HepG2 (cell line): ENCODE measurements around the gene CCDC148. TPM values are rescaled to one million over a fixed set of nuclear protein-coding genes. Genes with fewer than 3 reads are reported as not detected.
"Not testable (repeated sequence)": the region's sequence is repeated elsewhere in the genome, so short reads cannot be mapped to it uniquely, and the experiment has no call there.

Experiments used
- ATAC-seq: fragments of 200-7000 bp; cut with Tn5 transposase; 3 replicates; pipeline ENCODE4 v1.9.1; 2020; ENCODE audit warnings: mild to moderate bottlenecking, moderate library complexity
- BruUV-seq: library from RNA; stranded (reverse); fragments of 400-500 nt; replicated peaks from 2 replicates; lab custom pipeline; 2021; lab: Mats Ljungman, UMichigan
- CTCF ChIA-PET: fragments of 300-600 bp; formaldehyde crosslinking; extraction: SDS; loops from one replicate; lab custom pipeline; 2021; ENCODE audit warnings: low total read pairs, inconsistent platforms, low intra/inter-chr PET ratio; lab: Yijun Ruan, JAX
- POLR2A ChIA-PET: fragments of 350-600 bp; sonication (Branson Sonifier 250); formaldehyde crosslinking; loops from one replicate; lab custom pipeline; 2020; ENCODE audit warnings: antibody characterized with exemption, inconsistent platforms; lab: Yijun Ruan, JAX
- DNase-seq: peaks from one replicate; pipeline ENCODE4 v3.0.0-alpha.2; 2015; ENCODE audit warnings: low spot score
- FAIRE-seq: peaks from 3 replicates; lab custom pipeline; 2011; peaks lifted over from hg19 to GRCh38; lab: Jason Lieb, UNC
- H2AFZ ChIP-seq: one replicate; pipeline ENCODE4 v1.6.1; 2011; ENCODE audit warnings: low read length, inconsistent platforms
- H3K27ac ChIP-seq: fragments of 300-600 bp; 3 replicates; pipeline ENCODE4 v1.8.0; 2011; ENCODE audit warnings: mixed run types, mild to moderate bottlenecking, mixed read lengths, low read length, inconsistent platforms; ENCODE audit not compliant: insufficient read depth; ENCODE audit errors: extremely low read length
- H3K27me3 ChIP-seq, 2 experiments: fragments of 200-600 bp in 1 of 2; 2 replicates in 1 of 2; 3 replicates in 1 of 2; pipeline versions ENCODE4 v1.6.0 to v1.8.0; 2011; ENCODE audit warnings: low read length in 2 of 2, mild to moderate bottlenecking in 2 of 2, moderate library complexity in 2 of 2, inconsistent platforms in 1 of 2; ENCODE audit not compliant: insufficient read depth in 2 of 2, control insufficient read depth in 1 of 2
- H3K36me3 ChIP-seq, 2 experiments: fragments of 200-600 bp in 1 of 2; replicated peaks in 1 of 2; 2 replicates in 1 of 2; 3 replicates in 1 of 2; pipeline versions ENCODE4 v1.5.1 to v1.8.0; 2011; ENCODE audit warnings: low read length in 2 of 2, inconsistent platforms in 1 of 2; ENCODE audit not compliant: insufficient read depth in 2 of 2, control insufficient read depth in 1 of 2
- H3K4me1 ChIP-seq: 2 replicates; pipeline ENCODE4 v1.5.1; 2012; ENCODE audit warnings: low read length, inconsistent platforms; ENCODE audit not compliant: insufficient read depth
- H3K4me2 ChIP-seq: 2 replicates; pipeline ENCODE4 v1.6.0; 2011; ENCODE audit warnings: low read depth, low read length, inconsistent platforms
- H3K4me3 ChIP-seq, 3 experiments: fragments of 200-600 bp in 1 of 3; sonication (generic), shearing (Covaris generic) in 1 of 3; replicated peaks in 1 of 3; 2 replicates each; pipeline ENCODE4 v1.5.1; 2011 to 2016; ENCODE audit warnings: low read length in 3 of 3, inconsistent platforms in 2 of 3, low read depth in 2 of 3, mild to moderate bottlenecking in 2 of 3, control low read depth in 1 of 3, mixed read lengths in 1 of 3; ENCODE audit not compliant: insufficient read depth in 1 of 3
- H3K79me2 ChIP-seq: one replicate; pipeline ENCODE4 v1.6.1; 2011; ENCODE audit warnings: low read length, inconsistent platforms; ENCODE audit not compliant: insufficient read depth
- H3K9ac ChIP-seq: 2 replicates; pipeline ENCODE4 v1.6.0; 2011; ENCODE audit warnings: mild to moderate bottlenecking, low read depth, low read length, inconsistent platforms; ENCODE audit not compliant: insufficient read depth
- H3K9me3 ChIP-seq: 2 replicates; pipeline ENCODE4 v1.5.1; 2012; ENCODE audit warnings: mild to moderate bottlenecking, low read length
- H4K20me1 ChIP-seq: 2 replicates; pipeline ENCODE4 v1.6.0; 2011; ENCODE audit warnings: inconsistent platforms, mild to moderate bottlenecking, low read length, moderate library complexity; ENCODE audit not compliant: insufficient read depth
- ARID5B ChIP-seq: IDR thresholded peaks from 2 replicates; pipeline ENCODE4 v1.4.0; 2020; ENCODE audit warnings: mild to moderate bottlenecking, missing genetic modification reagents
- SALL1 ChIP-seq: sonication (generic); formaldehyde crosslinking; IDR thresholded peaks from 2 replicates; pipeline ENCODE4 v1.8.0; 2022; ENCODE audit warnings: mild to moderate bottlenecking, missing genetic modification reagents
- WGBS: methylation state at CpG from one replicate; pipeline ENCODE4 v1.1.6; 2017; ENCODE audit warnings: low lambda C conversion rate; 5-methylcytosine and 5-hydroxymethylcytosine counted together
- in situ Hi-C: cut with HindIII; loops from 2 replicates; pipeline ENCODE4 v1.10.0; 2017; ENCODE audit warnings: low pct_unique_long_range_greater_than_20kb; ENCODE audit not compliant: extremely low pct_ligation_motif_present
- intact Hi-C: fragments of 100-400 bp; cut with micrococcal nuclease; formaldehyde crosslinking; loops from one replicate; pipeline ENCODE4 v1.10.0; 2022; ENCODE audit not compliant: unreplicated experiment
- polyA plus RNA-seq, 8 experiments: library from polyadenylated mRNA; depleted of rRNA in 3 of 8; stranded (reverse) in 7 of 8; unstranded in 1 of 8; fragments of >200 nt; fragmentation: Illumina TruSeq in 4 of 8; extraction: Trizol in 4 of 8; gene quantifications; 2 replicates each; pipeline versions ENCODE4 v1.2.1 to v1.2.3, GENCODE V29; 2011 to 2016; ENCODE audit warnings: low read depth in 4 of 8, missing spikeins in 1 of 8, mixed read lengths in 1 of 8; ENCODE audit not compliant: insufficient read depth in 1 of 8
- total RNA-seq, 5 experiments: library from RNA; depleted of rRNA; stranded (reverse); fragments of >200 nt; fragmentation: Illumina TruSeq; extraction: Trizol; gene quantifications; 2 replicates each; pipeline ENCODE4 v1.2.3, GENCODE V29; 2016; ENCODE audit warnings: low read depth in 1 of 5

The CCDC148 gene
- total and polyA plus RNA-seq, 2 of the 13 experiments (the other 11 are each of a cell fraction or from before 2014, with no cell fraction given): 0.30 to 0.49 TPM

- H3K9ac ChIP-seq, ATAC-seq, CTCF ChIA-PET, H3K4me3 ChIP-seq, BruUV-seq, H4K20me1 ChIP-seq, H3K4me1 ChIP-seq, in situ Hi-C loops, POLR2A ChIA-PET, H3K4me2 ChIP-seq, FAIRE-seq, H2AFZ ChIP-seq, H3K27ac ChIP-seq, H3K9me3 ChIP-seq, H3K79me2 ChIP-seq, H3K27me3 ChIP-seq, H3K36me3 ChIP-seq, DNase-seq, intact Hi-C loops: not testable (repeated sequence)
- TF ChIP-seq SALL1 (CRISPR knock-in tag): 0 out of 2 replicates have a peak, but pooled peaks have one; percentile 19
- 0 out of 2 replicates have a peak, but pooled peaks have one; percentile 13 for TF ChIP-seq ARID5B (CRISPR knock-in tag)
- 63% methylated on average over 13 of the region's 14 CpGs for WGBS
These were observed 105.1 kb downstream of the CCDC148 start for GRCh38 chr2:158351466-158351816.

GRCh38 chr2:158350751-158351465, 105.6 kb downstream of the CCDC148 start:
- H3K27ac ChIP-seq, H3K4me3 ChIP-seq, H4K20me1 ChIP-seq, H3K36me3 ChIP-seq, H3K27me3 ChIP-seq, H3K79me2 ChIP-seq, CTCF ChIA-PET, H2AFZ ChIP-seq, intact Hi-C loops, H3K4me1 ChIP-seq, H3K9ac ChIP-seq, POLR2A ChIA-PET, H3K9me3 ChIP-seq, DNase-seq, ATAC-seq, H3K4me2 ChIP-seq, in situ Hi-C loops, FAIRE-seq, BruUV-seq: not testable (repeated sequence)
- 89% methylated on average over 20 of the region's 20 CpGs for WGBS
